ENCODE data around the gene FNIP1.
"Not testable (repeated sequence)": the region's sequence is repeated elsewhere in the genome, so short reads cannot be mapped to it uniquely, and the experiment has no call there.

The FNIP1 gene

DNA sequence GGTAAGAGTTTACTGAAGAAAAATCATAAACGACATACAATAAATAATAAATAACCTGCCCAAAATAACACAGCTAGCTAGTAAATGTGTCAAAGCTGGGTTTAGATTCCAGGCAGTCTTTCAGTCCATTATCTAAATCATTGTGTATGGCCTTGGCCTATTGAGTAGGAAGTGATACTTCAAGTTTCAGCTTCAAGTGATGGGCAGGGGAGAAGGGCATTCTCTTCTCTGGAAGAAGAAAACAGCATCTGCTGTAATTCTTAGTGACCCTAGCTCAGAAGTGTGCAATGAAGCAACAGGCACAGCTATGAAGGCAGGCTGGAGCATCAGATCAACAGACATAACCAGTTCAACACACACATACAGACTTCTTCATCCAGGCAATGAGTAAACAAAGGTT, 42.5 kb downstream of the FNIP1 start:
- in situ Hi-C loops (cut with MboI; ENCODE audit: low sequenced_read_pairs) = no loop called here

DNA sequence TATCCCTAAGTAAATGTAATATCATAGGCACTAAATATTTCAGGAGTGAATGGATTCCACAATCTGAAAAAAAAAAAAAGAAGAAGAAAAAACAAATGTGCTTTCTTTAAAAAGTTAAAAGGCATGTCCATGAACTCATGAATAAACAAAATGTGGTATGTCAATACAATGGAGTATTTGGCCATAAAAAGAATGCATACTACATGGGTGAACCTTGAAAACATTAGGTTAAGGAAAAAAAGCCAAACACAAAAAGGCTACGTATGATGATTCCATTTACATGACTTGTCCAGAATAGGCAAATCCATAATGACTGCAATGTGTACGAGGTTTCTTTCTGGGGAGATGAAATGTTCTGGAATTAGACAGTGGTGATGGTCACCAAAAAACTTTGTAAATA, 45.3 kb downstream of the FNIP1 start:
- in situ Hi-C loops (cut with MboI; ENCODE audit: low sequenced_read_pairs) = no loop called here

DNA sequence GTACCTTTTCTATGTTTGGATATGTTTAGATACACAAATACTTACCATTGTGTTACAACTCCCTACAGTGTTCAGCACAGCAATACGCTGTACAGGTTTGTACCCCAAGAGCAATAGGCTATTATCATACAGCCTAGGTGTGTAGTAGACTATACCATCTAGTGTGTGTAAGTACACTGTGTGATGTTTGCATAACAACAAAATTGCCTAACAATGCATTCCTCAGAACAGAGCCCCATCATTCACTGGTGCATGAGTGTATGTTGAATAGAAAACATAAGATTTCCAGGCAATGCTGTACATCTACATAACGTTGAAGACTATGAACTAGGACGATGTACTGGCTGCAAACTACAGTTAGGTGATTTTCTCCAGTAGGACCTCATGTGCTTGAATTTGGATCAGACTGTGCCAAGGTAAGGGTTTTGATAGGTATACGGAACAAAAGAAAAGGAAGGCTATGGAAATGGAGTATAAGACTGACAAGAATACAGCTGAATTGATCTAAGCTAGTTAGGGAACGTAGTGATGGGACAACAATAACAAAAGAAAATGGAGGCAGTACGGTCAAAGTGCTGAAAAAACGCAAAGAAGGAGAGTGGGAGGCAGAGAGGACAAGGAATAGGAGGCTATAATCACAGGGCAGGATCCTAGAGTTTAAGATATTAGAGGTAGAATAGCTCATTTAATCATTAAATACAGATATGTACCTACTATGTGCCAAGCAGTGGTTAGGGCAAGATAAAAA, 46.9 kb downstream of the FNIP1 start:
- in situ Hi-C loops (cut with MboI; ENCODE audit: low sequenced_read_pairs) = no loop called here

DNA sequence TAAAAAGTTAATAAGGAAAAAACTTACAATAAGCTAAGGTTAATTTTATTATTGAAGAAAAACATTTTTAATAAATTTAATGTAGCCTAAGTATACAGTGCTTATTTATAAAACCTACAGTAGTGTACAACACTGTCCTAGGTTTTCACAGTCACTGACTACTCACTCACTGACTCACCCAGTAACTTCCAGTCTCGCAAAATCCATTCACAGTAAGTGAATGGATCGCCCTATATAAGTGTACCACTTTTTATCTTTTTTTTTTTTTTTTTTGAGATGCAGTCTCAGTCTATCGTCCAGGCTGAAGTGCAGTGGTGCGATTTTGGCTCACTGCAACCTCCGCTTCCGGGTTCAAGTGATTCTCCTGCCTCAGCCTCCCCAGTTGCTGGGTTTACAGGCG, 47.7 kb downstream of the FNIP1 start:
- in situ Hi-C loops (cut with MboI; ENCODE audit: low sequenced_read_pairs) = no loop called here

DNA sequence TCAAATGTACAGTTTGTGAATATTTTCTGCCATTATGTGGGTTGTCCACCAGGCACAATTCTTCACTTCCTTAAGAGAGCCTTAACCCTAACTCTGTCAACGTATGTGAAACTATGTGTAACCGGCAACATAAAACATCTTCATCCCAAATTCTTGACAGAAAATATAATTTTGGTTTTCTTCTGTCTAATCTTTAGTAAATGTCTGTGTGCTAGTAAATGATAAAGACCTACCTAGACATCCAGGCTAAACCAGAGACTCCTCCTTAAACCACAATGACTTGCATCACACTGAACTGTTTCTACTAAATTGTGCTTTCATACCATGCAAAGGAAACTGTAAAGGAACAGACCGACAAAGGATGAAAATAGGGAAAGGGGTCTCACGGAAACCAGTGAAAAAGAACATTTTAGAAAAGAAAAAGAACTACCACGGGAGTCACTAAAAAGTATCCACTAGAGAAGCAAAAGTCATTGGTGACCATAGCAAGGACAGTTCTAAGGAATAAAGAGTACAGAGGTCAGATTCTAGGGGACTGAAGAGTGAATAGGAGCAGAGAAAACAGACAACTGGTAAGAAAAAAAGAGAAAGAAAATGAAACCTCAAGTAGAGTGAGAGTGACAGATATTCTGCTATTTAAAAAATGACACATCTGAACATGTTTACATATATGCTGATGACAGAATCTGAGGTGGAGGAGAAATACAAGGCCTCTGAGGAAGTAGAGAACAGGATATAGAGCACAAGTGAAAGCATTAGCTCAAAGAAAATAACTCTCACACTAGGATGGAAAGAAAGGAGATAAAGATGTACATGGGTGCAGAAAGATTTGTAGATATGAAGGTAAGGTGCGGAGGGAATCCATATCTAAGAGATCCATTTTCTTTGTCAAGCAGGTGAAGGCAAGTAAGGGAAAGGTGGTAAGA, 49.4 kb downstream of the FNIP1 start:
- in situ Hi-C loops (cut with MboI; ENCODE audit: low sequenced_read_pairs) = no loop called here

DNA sequence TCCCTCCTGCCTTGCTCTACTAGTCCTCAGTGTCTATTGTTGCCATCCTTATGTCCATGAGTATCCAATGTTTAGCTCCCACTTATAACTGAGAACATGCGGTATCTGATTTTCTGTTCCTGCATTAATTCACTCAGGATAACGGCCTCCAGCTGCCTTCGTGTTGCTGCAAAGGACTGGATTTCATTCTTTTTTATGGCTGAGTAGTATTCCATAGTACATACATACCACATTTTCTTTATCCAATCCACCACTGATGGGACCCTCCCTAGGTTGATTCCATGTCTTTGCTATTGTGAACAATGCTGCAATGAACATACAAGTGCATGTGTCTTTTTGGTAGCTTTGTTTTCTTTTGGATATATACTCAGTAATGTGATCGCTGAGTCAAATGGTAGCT, 50.4 kb downstream of the FNIP1 start:
- in situ Hi-C loops (cut with MboI; ENCODE audit: low sequenced_read_pairs) = no loop called here

DNA sequence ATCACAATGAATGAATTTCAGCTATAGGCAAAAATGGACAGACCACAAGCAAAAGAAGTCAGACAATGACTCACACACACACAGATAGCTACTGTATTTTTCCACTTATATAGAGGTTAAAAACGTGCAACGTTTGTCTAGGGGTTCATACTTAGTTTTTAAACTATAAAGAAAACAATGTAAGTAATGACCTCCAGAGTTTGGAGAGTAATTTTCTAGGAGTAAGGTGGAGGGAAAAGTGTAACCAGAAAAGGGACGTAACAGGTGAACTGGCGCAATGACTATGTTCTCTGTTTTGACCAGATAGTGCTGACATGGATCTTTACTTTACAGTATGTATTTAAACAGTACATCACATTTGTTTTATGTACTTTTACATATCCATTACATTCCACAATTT, 51.1 kb downstream of the FNIP1 start:
- in situ Hi-C loops (cut with MboI; ENCODE audit: low sequenced_read_pairs) = no loop called here

DNA sequence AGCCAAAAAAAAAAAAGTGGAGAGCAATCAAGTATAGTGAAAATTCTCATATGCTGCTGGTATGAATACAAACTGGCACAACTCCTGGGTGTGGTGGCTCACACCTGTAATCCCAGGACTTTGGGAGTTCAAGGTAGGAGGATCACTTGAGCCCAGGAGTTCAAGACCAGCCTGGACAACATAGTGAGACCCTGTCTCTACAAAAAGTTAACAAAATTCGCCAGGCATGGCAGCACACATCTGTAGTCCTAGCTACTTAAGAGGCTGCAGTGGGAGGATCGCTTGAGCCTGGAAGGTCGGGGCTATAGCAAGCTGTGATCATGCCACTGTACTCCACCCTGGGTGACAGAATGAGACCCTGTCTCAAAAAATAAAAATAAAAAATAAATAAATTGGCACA, 51.7 kb downstream of the FNIP1 start:
- in situ Hi-C loops (cut with MboI; ENCODE audit: low sequenced_read_pairs) = no loop called here

DNA sequence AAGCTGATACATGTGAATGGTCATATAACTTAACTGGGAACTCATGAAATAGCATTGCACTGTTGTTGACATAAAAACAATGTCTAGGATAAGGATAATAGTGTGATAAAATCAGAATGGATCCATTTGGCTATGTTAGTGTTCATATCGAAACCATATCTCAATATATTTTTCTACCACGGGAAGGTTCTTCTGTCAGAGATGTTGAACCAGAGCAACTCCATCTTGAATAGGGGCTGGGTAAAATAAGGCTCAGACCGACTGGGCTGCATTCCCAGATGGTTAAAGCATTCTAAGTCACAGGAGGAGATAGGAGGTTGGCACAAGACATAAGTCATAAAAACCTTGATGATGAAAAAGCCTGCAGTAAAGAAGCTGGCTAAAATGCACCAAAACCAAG, 56.3 kb downstream of the FNIP1 start:
- in situ Hi-C loops (cut with MboI; ENCODE audit: low sequenced_read_pairs) = no loop called here

DNA sequence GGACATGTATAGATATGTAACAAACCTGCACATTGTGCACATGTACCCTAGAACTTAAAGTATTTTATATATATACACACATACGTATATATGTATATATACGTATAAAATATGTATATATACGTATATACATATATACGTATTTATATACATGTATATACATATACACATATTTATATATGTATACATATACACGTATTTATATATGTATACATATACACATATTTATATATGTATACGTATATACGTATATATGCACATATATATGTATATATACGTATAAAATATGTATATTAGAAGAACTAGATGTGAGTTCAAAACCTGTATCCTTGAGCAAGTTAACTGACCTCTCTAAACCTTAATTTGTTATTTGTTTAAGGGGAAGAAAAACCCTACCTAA, 61.4 kb downstream of the FNIP1 start:
- in situ Hi-C loops (cut with MboI; ENCODE audit: low sequenced_read_pairs) = no loop called here

DNA sequence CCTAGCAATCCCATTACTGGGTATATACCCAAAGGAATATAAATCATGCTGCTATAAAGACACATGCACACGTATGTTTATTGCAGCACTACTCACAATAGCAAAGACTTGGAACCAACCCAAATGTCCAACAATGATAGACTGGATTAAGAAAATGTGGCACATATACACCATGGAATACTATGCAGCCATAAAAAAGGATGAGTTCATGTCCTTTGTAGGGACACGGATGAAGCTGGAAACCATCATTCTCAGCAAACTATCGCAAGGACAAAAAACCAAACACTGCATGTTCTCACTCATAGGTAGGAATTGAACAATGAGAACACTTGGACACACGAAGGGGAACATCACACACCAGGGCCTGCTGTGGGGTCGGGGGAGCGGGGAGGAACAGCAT, 61.9 kb downstream of the FNIP1 start:
- in situ Hi-C loops (cut with MboI; ENCODE audit: low sequenced_read_pairs) = not testable (repeated sequence)

DNA sequence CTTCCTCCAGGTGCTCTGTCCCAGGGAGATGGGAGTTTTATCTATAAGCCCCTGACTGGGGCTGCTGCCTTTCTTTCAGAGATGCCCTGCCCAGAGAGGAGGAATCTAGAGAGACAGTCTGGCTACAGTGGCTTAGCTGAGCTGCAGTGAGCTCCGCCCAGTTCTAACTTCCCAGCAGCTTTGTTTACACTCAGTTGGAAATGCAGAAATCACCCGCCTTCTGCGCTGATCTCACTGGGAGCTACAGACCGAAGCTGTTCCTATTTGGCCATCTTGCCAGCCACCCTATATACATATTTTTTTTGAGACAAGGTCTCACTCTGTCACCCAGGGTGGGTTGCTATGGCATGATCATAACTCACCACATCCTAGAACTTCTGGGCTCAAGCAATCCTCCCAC, 67.5 kb downstream of the FNIP1 start:
- in situ Hi-C loops (cut with MboI; ENCODE audit: low sequenced_read_pairs) = not testable (repeated sequence)

DNA sequence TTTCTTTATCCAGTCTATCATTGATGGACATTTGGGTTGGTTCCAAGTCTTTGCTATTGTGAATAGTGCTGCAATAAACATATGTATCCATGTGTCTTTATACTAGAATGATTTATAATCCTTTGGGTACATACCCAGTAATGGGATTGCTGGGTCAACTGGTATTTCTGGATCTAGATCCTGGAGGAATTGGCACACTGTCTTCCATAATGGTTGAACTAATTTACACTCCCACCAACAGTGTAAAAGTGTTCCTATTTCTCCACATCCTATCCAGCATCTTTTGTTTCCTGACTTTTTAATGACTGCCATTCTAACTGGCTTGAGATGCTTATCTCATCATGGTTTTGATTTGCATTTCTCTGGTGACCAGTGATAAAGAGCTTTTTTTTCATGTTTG, 72.7 kb downstream of the FNIP1 start:
- in situ Hi-C loops (cut with MboI; ENCODE audit: low sequenced_read_pairs) = not testable (repeated sequence)

DNA sequence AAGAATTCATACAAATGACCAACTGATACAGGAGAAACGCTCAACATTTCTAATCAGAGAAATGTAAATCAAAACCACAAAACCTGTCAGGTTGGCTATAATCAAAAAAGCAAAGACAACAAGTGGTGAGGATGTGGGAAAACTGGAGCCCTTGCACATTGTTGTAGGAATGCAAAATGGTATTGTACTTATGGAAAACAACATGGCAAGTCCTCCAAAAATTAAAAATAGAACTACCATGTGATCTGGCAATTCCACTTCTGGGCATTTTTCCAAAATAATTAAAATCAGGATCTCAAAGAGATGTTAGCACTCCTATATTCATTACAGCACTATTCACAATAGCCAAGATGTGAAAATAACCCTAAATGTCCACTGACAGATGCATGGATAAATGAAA, 76.1 kb downstream of the FNIP1 start:
- in situ Hi-C loops (cut with MboI; ENCODE audit: low sequenced_read_pairs) = no loop called here

DNA sequence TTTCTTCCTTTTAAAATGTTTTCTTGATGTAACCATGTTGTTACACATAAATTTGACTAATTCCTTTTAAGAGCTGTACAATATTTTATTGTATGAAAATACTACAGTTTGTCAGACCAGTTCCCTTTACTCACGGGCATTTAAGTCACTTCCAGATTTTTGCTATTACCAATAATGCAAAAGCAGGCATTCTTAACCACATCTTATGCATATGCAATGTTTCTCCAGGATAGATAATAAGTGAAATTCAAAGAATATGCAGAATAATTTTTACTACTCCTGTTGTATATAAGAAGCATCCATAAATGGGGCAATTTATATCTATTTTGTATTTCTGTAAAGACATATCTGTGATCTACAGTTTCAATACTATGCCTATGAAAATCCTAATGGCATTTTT, 77.3 kb downstream of the FNIP1 start:
- in situ Hi-C loops (cut with MboI; ENCODE audit: low sequenced_read_pairs) = no loop called here

DNA sequence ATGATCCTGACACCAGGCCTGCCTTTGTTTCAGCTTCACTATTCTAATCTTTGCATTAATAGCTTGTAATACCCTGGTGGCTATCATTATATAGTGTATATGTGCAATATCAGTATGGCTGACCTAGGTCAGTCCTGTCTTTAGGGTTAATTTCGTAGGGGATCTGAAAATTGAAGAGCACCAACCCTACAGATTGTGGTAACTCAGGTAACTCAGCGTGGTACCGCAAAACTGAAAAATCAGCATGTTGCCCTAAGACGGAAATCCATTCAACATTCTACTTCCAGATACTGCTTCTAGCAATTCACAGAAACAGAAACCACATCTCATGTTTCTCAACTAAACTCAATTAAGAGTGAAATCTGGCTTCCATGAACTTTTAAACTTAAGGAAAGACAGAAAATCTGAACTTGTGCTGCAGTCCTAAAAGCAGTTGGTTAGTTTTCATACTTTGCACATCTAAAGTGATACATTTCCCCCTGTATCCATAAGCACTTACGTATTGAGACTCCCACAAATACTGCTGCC, 78.3 kb downstream of the FNIP1 start:
- in situ Hi-C loops (cut with MboI; ENCODE audit: low sequenced_read_pairs) = no loop called here

DNA sequence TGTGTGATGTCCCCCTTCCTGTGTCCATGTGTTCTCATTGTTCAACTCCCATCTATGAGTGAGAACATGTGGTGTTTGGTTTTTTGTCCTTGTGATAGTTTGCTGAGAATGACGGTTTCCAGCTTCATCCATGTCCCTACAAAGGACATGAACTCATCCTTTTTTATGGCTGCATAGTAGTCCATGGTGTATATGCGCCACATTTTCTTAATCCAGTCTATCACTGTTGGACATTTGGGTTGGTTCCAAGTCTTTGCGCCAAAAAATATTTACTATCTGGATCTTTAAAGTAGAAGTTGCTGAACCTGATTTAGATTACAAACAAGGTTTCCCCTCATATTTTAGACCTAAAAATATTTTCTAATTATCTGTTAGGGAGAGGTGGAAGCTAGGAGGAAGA, 79.7 kb downstream of the FNIP1 start:
- in situ Hi-C loops (cut with MboI; ENCODE audit: low sequenced_read_pairs) = not testable (repeated sequence)

DNA sequence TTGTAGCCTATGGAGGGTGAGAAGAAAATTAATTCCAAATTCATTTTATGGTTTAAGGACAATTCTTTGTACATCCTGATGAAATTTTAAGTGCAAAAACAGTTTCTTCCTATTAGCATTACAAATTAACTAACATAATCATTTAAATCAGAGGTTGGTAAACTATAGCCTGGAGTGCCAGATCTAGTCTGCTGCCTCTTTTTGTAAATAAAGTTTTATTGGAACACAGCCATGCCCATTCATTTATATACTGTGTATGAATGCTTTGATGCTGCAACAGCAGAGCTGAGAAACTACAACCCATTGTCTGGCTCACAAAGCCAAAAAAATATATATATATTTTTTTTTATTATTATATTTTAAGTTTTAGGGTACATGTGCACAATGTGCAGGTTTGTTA, 80.2 kb downstream of the FNIP1 start:
- in situ Hi-C loops (cut with MboI; ENCODE audit: low sequenced_read_pairs) = no loop called here

DNA sequence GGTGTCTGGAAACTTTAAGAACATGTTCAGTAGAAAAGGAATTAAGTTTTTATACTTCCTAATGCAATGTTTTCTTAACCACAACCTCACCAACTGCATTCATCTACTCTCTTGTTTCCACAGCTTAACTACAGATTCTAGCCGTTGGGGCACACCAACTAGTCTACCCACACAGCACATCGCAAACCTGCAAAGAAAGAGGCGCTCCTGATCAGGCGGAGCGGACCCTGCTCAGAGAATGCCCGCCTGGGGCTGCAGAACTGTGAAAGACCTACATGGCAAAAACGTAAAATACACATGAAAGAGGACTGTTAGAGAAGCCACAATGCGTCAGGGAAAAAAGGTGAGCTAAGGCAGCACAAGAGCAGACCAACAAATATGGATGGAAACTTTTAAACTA, 86.4 kb downstream of the FNIP1 start:
- in situ Hi-C loops (cut with MboI; ENCODE audit: low sequenced_read_pairs) = no loop called here

DNA sequence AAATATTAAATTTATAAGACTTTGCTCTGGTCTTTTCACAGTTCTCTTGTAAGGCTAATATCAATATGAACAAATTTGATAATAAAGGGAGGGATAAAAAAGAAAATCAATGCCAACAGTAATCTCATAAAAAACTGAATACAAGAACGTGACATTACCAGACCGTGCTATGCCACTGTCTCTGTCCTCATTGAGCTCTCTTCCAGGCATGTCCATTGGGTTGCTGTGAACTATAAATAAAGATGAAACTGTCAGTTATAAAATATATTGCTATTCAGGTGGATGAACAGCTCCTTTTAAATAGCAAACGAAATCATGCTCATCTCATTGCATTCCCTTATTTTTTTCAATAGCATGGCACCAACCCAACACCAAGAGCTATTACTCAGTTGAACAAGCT, 87.8 kb downstream of the FNIP1 start:
- in situ Hi-C loops (cut with MboI; ENCODE audit: low sequenced_read_pairs) = no loop called here

DNA sequence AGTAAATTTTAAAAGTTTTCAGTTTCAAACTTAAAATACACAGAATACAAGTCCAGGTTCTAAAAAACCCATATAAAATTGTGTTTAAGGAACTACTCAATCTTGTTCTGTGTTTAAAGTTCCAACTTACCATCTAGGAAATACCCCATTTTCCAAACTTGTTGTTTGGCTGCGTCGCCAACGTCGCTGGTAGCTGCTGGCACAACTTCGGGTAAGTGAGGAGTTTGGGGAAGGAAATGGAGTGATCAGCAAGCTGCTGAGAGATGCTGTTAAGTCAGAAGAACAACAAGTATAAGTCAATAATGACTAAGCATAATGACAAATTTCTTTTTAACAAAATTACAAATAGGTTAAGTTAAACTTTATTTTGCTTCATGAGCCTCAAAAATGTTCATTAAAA, 90.5 kb downstream of the FNIP1 start:
- in situ Hi-C loops (cut with MboI; ENCODE audit: low sequenced_read_pairs) = no loop called here

DNA sequence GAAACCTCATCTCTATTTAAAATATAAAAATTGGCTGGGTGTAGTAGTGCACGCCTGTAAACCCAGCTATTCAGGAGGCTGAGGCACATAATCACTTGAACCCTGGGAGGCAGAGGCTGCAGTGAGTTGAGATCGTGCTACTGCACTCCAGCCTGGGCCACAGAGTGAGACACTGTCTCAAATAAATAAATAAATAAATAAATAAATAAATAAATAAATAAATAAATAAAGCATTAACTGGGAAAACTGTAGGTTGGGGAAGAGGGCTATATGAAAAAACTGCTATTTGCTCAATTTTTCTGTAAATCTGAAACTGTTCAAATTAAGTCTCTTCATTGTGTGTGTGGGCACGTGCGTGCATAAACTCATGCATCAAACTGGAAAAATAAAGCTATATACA, 101.9 kb downstream of the FNIP1 start:
- in situ Hi-C loops (cut with MboI; ENCODE audit: low sequenced_read_pairs) = no loop called here

Measured in hTERT RPE-1 (cell line).